Measurements from ENCODE around the gene VPS4B.

VPS4B gene

DNA sequence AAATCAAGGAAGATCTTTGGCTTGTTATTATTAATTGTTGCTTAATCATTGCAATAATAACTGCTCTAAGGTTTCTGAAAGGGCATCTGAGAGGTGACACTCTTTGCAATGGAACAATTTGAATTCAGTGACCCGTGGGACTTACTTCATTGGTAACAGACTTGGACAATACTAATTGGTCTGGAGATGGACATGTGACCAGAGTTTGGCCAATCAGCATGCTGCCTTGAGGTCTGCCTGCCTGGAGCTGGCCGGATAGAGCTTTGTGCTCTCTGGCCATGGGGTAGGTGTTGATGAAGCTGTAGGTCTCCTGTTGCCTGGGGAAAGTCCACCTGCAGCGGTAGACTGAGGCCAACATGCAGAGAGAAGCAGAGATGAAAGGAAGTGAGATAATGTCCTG, 24.0 kb upstream of the VPS4B start:
- H3K4me1 Mint-ChIP-seq, result peaks cover 1% of the 10 kb centered on the region
- H3K9me3 Mint-ChIP-seq, result no peaks in the 10 kb centered on the region
- H3K36me3 Mint-ChIP-seq (ENCODE audit: insufficient read depth), result no peaks in the 10 kb centered on the region
- DNase-seq (ENCODE audit: low spot score in 2 of 2) (no peak), ATAC-seq (replicated peaks; ENCODE audit: extremely low read depth, poor library complexity, severe bottlenecking) (no peak)
- no peaks in the 10 kb centered on the region for H3K27me3 Mint-ChIP-seq
- H3K4me3 Mint-ChIP-seq, result no peak overlapping the region
- H3K27ac Mint-ChIP-seq (ENCODE audit: low read depth), result no peak overlapping the region

DNA sequence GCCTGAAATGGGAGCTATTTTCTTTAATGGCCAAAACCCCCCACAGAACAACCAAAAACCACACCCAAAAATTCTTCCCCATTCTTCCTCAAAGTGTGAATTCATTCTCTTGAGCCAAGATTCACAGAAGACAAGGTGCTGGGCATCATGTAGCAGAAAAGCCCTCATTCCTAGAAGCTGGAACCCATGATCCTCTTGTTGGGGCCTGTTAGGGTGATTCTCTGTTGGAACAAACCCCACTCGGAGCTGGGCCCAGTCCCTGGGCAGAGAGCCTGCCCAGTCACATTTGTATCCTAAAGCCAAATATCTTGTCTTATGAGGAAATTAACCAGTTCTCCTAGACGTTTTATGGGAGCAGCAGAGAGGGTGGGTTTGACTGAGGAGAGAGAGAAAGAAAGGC, 22.8 kb upstream of the VPS4B start:
- H3K27ac Mint-ChIP-seq (ENCODE audit: low read depth), result no peak overlapping the region
- ATAC-seq (replicated peaks; ENCODE audit: extremely low read depth, poor library complexity, severe bottlenecking) (no peak), DNase-seq (ENCODE audit: low spot score in 2 of 2) (no peak)
- no peaks in the 10 kb centered on the region for H3K36me3 Mint-ChIP-seq (ENCODE audit: insufficient read depth)
- no peaks in the 10 kb centered on the region for H3K27me3 Mint-ChIP-seq
- no peak overlapping the region for H3K4me3 Mint-ChIP-seq
- no peaks in the 10 kb centered on the region for H3K4me1 Mint-ChIP-seq
- no peaks in the 10 kb centered on the region for H3K9me3 Mint-ChIP-seq

DNA sequence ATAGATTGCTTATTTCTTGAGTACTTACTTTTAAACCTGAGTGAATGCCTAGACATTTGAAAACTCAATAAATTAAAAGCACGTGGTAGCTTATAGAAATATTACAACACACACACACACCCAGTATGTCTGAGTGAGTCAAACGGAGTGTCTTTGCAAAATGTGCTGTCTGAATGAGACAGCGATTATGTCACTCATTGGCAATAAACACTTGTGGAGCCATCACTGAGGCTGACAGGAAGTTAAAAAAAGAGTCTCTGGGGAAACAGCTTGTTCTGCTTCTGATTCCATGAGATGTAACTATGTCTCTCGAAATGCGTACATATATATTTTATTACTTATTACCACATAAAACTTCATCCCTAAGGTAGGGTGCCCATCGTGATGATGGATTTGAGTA, 22.3 kb upstream of the VPS4B start:
- ATAC-seq (replicated peaks; ENCODE audit: extremely low read depth, poor library complexity, severe bottlenecking) (no peak), DNase-seq (ENCODE audit: low spot score in 2 of 2) (no peak)
- Mint-ChIP-seq H3K27ac (ENCODE audit: low read depth) (no peak overlapping the region), H3K9me3 (no peaks in the 10 kb centered on the region), H3K4me1 (no peaks in the 10 kb centered on the region), H3K27me3 (no peaks in the 10 kb centered on the region), H3K4me3 (no peak overlapping the region), H3K36me3 (ENCODE audit: insufficient read depth) (no peaks in the 10 kb centered on the region)

DNA sequence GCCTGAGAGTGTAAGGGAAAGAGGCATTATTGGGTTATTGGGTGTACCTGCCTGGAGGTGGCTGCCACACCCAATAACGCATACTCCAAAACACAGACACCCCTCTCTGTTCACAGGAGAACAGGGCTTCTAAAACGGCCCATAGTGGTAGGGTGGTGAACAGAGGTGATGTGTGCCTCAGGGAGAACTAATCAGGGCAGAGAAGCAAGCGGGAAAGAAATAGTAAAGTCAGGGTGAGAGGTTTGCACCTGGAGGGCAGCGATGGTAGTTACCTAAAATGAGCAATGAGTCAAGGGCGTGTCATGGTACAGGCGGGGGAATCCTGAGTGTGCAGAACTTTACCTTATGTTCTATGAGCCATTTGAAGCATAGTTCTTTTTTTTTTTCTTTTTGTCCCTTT, 21.6 kb upstream of the VPS4B start:
- H3K27ac Mint-ChIP-seq (ENCODE audit: low read depth), result no peak overlapping the region
- ATAC-seq (replicated peaks; ENCODE audit: extremely low read depth, poor library complexity, severe bottlenecking) (no peak), DNase-seq (ENCODE audit: low spot score in 2 of 2) (no peak)
- H3K9me3 Mint-ChIP-seq, result no peaks in the 10 kb centered on the region
- no peak overlapping the region for H3K4me3 Mint-ChIP-seq
- H3K27me3 Mint-ChIP-seq, result no peaks in the 10 kb centered on the region
- H3K4me1 Mint-ChIP-seq, result peaks cover 4% of the 10 kb centered on the region
- H3K36me3 Mint-ChIP-seq (ENCODE audit: insufficient read depth), result no peaks in the 10 kb centered on the region

DNA sequence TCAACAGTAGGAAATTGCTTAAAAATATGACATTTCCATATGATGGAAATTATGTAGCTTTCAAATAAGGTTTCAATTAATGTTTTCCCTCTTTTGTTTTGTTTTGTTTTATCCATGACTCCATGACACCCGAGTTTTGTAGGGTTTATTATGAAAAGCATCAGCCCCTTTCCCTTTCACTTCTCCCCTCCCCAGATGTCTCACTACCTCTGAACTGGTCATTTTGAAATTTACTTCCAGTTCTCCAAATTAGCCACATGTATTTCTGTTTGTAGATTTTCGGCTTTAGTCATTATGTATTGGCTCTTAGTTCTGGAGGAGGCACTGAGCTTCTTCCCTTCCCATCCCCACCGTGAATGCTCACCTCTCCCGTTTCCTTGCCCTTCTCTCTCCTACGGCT, 18.6 kb upstream of the VPS4B start:
- H3K27ac Mint-ChIP-seq (ENCODE audit: low read depth), result no peak overlapping the region
- no peak overlapping the region for H3K4me3 Mint-ChIP-seq
- peaks cover 8% of the 10 kb centered on the region for H3K27me3 Mint-ChIP-seq
- no peak for DNase-seq (ENCODE audit: low spot score in 2 of 2)
- H3K9me3 Mint-ChIP-seq, result no peaks in the 10 kb centered on the region
- H3K4me1 Mint-ChIP-seq, result peaks cover 4% of the 10 kb centered on the region
- no peak for ATAC-seq (replicated peaks; ENCODE audit: extremely low read depth, poor library complexity, severe bottlenecking)
- H3K36me3 Mint-ChIP-seq (ENCODE audit: insufficient read depth), result no peaks in the 10 kb centered on the region

DNA sequence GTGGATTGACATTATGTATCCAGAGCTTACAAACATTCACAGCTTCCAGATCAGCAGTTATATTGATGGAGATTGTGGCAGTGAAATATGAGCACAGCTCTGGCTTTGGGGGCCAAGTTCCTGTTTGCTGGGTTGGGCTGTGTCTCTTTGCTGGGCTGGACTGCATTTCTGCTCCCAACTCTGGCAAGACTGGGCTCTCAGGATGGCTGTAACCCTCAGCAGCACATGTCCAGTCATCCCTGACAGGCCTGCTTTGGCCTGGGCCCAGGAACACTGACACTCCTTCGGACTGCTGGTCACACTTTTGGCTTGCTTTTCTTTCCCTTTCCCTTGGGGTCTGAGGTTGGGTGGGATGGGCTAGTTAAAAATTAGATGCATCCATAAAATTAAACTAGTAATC, 17.9 kb upstream of the VPS4B start:
- H3K27ac Mint-ChIP-seq (ENCODE audit: low read depth), result no peak overlapping the region
- H3K4me1 Mint-ChIP-seq, result peaks cover 4% of the 10 kb centered on the region
- DNase-seq (ENCODE audit: low spot score in 2 of 2) (no peak), ATAC-seq (replicated peaks; ENCODE audit: extremely low read depth, poor library complexity, severe bottlenecking) (no peak)
- H3K27me3 Mint-ChIP-seq, result peaks cover 9% of the 10 kb centered on the region
- no peaks in the 10 kb centered on the region for H3K9me3 Mint-ChIP-seq
- no peak overlapping the region for H3K4me3 Mint-ChIP-seq
- no peaks in the 10 kb centered on the region for H3K36me3 Mint-ChIP-seq (ENCODE audit: insufficient read depth)

DNA sequence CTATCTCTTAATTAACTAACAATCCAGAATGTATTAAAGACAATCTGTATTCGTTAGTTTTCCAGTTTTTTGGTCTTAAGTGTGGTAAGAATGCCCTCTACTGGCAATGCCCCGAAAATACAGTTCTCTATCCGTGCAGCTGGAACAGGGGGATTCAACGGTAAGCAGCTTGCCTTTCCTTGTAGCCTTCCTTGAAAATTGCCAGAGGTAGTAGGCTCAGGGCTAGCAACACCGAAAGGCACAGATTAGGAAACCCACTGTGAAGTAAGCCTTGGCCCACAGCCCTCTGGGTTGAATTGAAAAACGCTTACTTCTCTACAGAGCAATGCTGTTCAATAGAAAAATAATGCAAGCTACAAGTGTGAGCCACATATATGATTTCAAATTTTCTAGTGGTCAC, 17.1 kb upstream of the VPS4B start:
- H3K36me3 Mint-ChIP-seq (ENCODE audit: insufficient read depth), result no peaks in the 10 kb centered on the region
- no peaks in the 10 kb centered on the region for H3K9me3 Mint-ChIP-seq
- DNase-seq (ENCODE audit: low spot score in 2 of 2), result peak; percentile 25 to 36
- peaks cover 13% of the 10 kb centered on the region for H3K27me3 Mint-ChIP-seq
- ATAC-seq (replicated peaks; ENCODE audit: extremely low read depth, poor library complexity, severe bottlenecking), result no peak
- no peak overlapping the region for H3K27ac Mint-ChIP-seq (ENCODE audit: low read depth)
- H3K4me1 Mint-ChIP-seq, result peaks cover 4% of the 10 kb centered on the region
- no peak overlapping the region for H3K4me3 Mint-ChIP-seq

DNA sequence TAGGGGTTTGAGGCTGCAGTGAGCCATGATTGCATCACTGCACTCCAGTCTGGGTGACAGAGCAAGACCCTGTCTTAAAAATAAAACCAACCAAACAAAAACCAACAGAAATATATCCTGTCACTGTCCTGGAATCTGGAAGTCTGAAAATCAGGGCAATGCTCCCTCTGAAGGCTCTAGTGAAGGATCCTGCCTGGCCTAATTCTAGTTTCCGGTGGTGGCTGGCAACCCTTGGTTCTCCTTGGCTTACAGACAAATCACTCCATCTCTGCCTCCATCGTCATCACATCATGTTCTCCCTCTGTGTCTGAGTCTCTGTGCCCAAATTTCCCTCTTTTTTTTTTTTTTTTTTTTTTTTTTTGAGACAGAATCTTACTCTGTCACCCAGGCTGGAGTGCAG, 15.9 kb upstream of the VPS4B start:
- H3K4me1 Mint-ChIP-seq, result peaks cover 4% of the 10 kb centered on the region
- H3K27ac Mint-ChIP-seq (ENCODE audit: low read depth), result no peak overlapping the region
- ATAC-seq (replicated peaks; ENCODE audit: extremely low read depth, poor library complexity, severe bottlenecking), result no peak

DNA sequence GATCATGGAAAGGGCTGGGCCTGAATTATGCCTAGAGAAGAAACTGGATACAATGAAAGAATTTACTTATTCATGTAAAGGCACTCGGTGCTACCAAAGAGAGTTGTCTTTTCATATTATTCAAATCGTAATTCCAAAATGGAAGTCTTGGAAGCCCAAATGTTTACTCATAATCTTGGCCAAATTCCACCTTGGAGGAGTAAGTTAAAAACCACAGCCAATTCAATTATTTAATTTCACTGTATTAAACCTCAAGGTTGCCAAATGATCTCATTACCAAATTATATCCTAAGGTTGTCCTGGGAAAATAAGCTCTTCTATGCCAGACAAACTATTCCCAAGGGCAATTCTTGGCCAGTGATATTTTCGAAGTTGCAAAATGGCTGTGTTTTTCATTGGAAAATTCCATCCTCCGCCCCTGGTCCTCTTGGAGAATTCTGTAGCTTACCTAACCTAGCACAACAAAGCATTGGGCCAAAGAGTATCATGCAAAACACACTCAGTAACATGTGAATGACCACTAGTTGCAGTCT, 11.1 kb upstream of the VPS4B start:
- ATAC-seq (replicated peaks; ENCODE audit: extremely low read depth, poor library complexity, severe bottlenecking), result no peak
- no peak overlapping the region for H3K27ac Mint-ChIP-seq (ENCODE audit: low read depth)
- no peaks in the 10 kb centered on the region for H3K9me3 Mint-ChIP-seq
- no peaks in the 10 kb centered on the region for H3K36me3 Mint-ChIP-seq (ENCODE audit: insufficient read depth)
- peaks cover 72% of the 10 kb centered on the region for H3K27me3 Mint-ChIP-seq
- no peaks in the 10 kb centered on the region for H3K4me1 Mint-ChIP-seq
- no peak for DNase-seq (ENCODE audit: low spot score in 2 of 2)
- H3K4me3 Mint-ChIP-seq, result no peak overlapping the region

More for the DNA sequence above, 15.9 kb upstream of the VPS4B start:
- Mint-ChIP-seq H3K9me3 (no peaks in the 10 kb centered on the region), H3K27me3 (peaks cover 25% of the 10 kb centered on the region), H3K36me3 (ENCODE audit: insufficient read depth) (no peaks in the 10 kb centered on the region), H3K4me3 (no peak overlapping the region)
- DNase-seq (ENCODE audit: low spot score in 2 of 2), result no peak

DNA sequence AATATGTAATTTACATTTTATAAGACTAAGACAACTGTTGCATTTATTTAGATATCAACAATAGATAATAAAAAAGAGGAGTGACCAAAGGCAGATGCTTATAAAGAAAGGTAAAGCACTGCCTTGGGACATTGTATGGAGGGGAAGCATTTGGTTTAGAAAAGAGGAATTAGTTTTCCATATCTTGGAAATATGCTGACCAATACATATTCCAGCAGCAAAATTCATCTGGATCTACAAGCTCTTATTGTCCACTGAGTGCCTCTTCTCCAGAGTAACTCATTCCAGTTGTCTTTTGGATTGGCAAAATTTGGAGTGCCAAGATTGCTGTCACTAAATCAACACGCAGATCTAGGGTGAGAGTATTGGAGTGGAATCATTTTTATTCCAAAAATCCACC, 8.9 kb upstream of the VPS4B start:
- H3K27ac Mint-ChIP-seq (ENCODE audit: low read depth), result no peak overlapping the region
- no peaks in the 10 kb centered on the region for H3K36me3 Mint-ChIP-seq (ENCODE audit: insufficient read depth)
- H3K9me3 Mint-ChIP-seq, result no peaks in the 10 kb centered on the region
- no peaks in the 10 kb centered on the region for H3K4me1 Mint-ChIP-seq
- ATAC-seq (replicated peaks; ENCODE audit: extremely low read depth, poor library complexity, severe bottlenecking) (no peak), DNase-seq (ENCODE audit: low spot score in 2 of 2) (no peak)
- peaks cover 81% of the 10 kb centered on the region for H3K27me3 Mint-ChIP-seq
- H3K4me3 Mint-ChIP-seq, result no peak overlapping the region

DNA sequence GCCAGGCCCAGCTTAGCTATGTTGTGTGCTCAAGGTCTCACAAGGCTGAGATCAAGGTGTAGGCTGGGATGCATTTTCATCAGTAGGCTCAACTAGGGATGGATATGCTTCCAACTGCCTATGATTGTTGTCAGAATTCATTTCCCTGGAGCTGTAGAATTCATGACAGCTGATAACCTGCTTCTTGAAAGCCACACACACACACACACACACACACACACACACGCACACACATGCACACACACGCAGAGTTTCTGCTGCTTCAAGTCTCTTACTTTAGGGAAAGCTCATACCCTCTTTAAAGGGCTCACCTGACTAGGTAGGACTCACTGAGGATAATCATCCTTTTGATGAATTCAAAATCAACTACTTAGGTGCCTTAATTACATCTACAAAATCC, 8.2 kb upstream of the VPS4B start:
- Mint-ChIP-seq H3K27ac (ENCODE audit: low read depth) (no peak overlapping the region), H3K4me3 (no peak overlapping the region), H3K36me3 (ENCODE audit: insufficient read depth) (no peaks in the 10 kb centered on the region), H3K9me3 (no peaks in the 10 kb centered on the region), H3K4me1 (no peaks in the 10 kb centered on the region), H3K27me3 (peaks cover 82% of the 10 kb centered on the region)
- DNase-seq (ENCODE audit: low spot score in 2 of 2), result no peak
- ATAC-seq (replicated peaks; ENCODE audit: extremely low read depth, poor library complexity, severe bottlenecking), result no peak

DNA sequence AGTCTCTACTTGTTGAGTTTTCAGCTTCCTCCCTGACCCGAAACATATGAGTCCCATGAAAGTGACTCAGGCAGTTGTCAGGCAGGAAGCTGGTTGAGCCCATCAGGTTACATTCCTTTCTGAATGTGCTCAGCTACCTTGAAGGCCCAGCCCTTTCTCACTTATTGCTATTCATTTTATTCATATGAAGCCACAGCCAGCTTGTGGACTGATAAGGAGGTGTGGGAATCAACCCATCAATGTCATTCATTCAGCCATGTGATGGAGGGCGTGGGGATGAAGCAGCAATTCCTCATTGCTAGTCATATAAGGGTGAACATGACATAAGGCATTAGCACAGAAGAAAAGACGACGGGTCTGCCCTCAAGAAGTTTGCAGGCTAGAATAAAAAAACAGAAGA, 5.3 kb upstream of the VPS4B start:
- H3K9me3 Mint-ChIP-seq, result no peaks in the 10 kb centered on the region
- no peak overlapping the region for H3K4me3 Mint-ChIP-seq
- H3K4me1 Mint-ChIP-seq, result peaks cover 14% of the 10 kb centered on the region
- H3K27me3 Mint-ChIP-seq, result peaks cover 60% of the 10 kb centered on the region
- ATAC-seq (replicated peaks; ENCODE audit: extremely low read depth, poor library complexity, severe bottlenecking) (no peak), DNase-seq (ENCODE audit: low spot score in 2 of 2) (no peak)
- no peak overlapping the region for H3K27ac Mint-ChIP-seq (ENCODE audit: low read depth)
- H3K36me3 Mint-ChIP-seq (ENCODE audit: insufficient read depth), result peaks cover 8% of the 10 kb centered on the region

DNA sequence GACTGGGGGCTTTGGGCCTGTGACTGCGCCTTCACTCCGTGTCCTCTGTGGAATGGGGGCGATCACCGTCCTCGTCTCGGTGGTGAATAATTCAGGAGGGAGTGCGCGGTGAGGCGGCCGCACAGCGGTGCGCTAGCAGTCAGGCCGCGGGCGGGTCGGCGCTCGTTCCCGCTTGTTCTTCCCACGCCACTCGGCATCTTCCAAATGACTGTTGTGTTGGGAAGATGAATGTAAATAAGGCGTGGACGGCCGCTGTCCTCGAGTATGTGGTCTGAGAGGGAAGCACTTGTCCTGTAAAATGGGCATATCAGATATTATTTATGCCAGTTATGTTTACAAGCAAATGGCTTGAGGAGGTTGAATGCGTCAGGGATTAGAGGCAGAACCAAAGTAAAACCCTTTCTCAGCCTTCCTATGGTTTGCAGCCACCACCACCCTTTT, 608 bp upstream of the VPS4B start:
- Mint-ChIP-seq H3K4me3 (peak overlapping the region; percentile 94), H3K27me3 (peaks cover 17% of the 10 kb centered on the region), H3K27ac (ENCODE audit: low read depth) (peak overlapping the region; percentile 98), H3K9me3 (no peaks in the 10 kb centered on the region), H3K4me1 (peaks cover 20% of the 10 kb centered on the region), H3K36me3 (ENCODE audit: insufficient read depth) (peaks cover 33% of the 10 kb centered on the region)
- DNase-seq (ENCODE audit: low spot score in 2 of 2) (no peak), ATAC-seq (replicated peaks; ENCODE audit: extremely low read depth, poor library complexity, severe bottlenecking) (peak; percentile 35)

DNA sequence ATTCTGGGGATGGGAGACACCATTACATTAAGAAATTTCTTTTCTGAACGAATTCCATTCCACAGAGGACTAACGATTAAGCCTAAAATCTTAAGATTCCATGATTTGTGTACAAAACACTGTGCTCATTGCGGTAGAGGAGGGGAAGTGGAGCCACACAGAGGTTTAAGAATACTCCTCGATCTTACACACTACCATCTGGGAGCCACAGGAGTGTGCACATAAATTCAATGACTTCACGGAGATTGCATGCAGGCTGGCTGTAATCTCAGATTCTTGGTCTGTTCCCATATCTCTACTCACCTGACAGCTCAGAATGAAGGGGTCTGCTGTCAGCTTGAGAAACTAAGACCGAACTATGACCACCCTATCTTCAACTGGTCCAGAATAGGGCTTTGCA, 762 bp downstream of the VPS4B start:
- peaks cover 20% of the 10 kb centered on the region for H3K4me1 Mint-ChIP-seq
- H3K4me3 Mint-ChIP-seq, result peak overlapping the region; percentile 94
- peaks cover 33% of the 10 kb centered on the region for H3K36me3 Mint-ChIP-seq (ENCODE audit: insufficient read depth)
- no peaks in the 10 kb centered on the region for H3K9me3 Mint-ChIP-seq
- H3K27ac Mint-ChIP-seq (ENCODE audit: low read depth), result peak overlapping the region; percentile 98
- no peak for DNase-seq (ENCODE audit: low spot score in 2 of 2)
- peaks cover 8% of the 10 kb centered on the region for H3K27me3 Mint-ChIP-seq
- peak; percentile 1 for ATAC-seq (replicated peaks; ENCODE audit: extremely low read depth, poor library complexity, severe bottlenecking)
